Activated CD4-positive, alpha-beta T cell treated with anti-CD3 and anti-CD28 coated beads, Interleukin-2, amount 50 U/mL, for 16 hours (primary cell): Measurements from ENCODE around the gene PALM.
"Not testable (repeated sequence)": the region's sequence is repeated elsewhere in the genome, so short reads cannot be mapped to it uniquely, and the experiment has no call there.

Experiments used
- DNase-seq: peaks from one replicate; pipeline ENCODE4 v3.0.0-alpha.2; 2020

Gene PALM

GRCh38 chr19:732148-733069 lies 23.7 kb downstream of the PALM start:
- no peak for DNase-seq

GRCh38 chr19:734716-735115 lies 26.0 kb downstream of the PALM start:
- no peak for DNase-seq

GRCh38 chr19:736125-736524 lies 27.4 kb downstream of the PALM start:
- DNase-seq = no peak

- peak; percentile 54 for DNase-seq
Measured at GRCh38 chr19:737591-738093, 28.9 kb downstream of the PALM start.

- no peak for DNase-seq
Measured at GRCh38 chr19:738509-739128, 29.9 kb downstream of the PALM start.

GRCh38 chr19:739998-740715 lies 31.4 kb downstream of the PALM start:
- no peak for DNase-seq

GRCh38 chr19:740816-741505 lies 32.2 kb downstream of the PALM start:
- not testable (repeated sequence) for DNase-seq

- peak; percentile 5 for DNase-seq
Measured at GRCh38 chr19:741506-742131, 32.9 kb downstream of the PALM start.

GRCh38 chr19:742540-743075 lies 33.9 kb downstream of the PALM start:
- DNase-seq = no peak

GRCh38 chr19:743168-743687 lies 34.5 kb downstream of the PALM start:
- no peak for DNase-seq

GRCh38 chr19:745138-745537 lies 36.4 kb downstream of the PALM start:
- DNase-seq = not testable (repeated sequence)

- no peak for DNase-seq
Measured at GRCh38 chr19:746208-746819, 37.6 kb downstream of the PALM start.

- no peak for DNase-seq
Measured at GRCh38 chr19:746956-747355, 38.2 kb downstream of the PALM start.

- DNase-seq = no peak
Measured at GRCh38 chr19:747432-748273, 38.9 kb downstream of the PALM start.

GRCh38 chr19:748274-748598 lies 39.5 kb downstream of the PALM start:
- no peak for DNase-seq

- DNase-seq = no peak
Measured at GRCh38 chr19:749811-750210, 41.1 kb downstream of the PALM start.

GRCh38 chr19:750640-751423 lies 42.1 kb downstream of the PALM start, which contains the start of gene MISP:
MISP (plus strand) TSS chr19:751112; CDS start chr19:756947, 5,835 bp downstream.
- DNase-seq = no peak

GRCh38 chr19:751501-752341 lies 43.0 kb downstream of the PALM start:
- no peak for DNase-seq
